Aorta (tissue), 5 donors: ENCODE results near the gene ARHGEF10L. TPM values are rescaled to one million over a fixed set of nuclear protein-coding genes. Genes with fewer than 3 reads are reported as not detected.

Experiments used
- ATAC-seq: fragments of 200-7000 bp; cut with Tn5 transposase; one replicate; pipeline ENCODE4 v1.9.1; 2022; ENCODE audit warnings: moderate library complexity; ENCODE audit not compliant: low FRiP score
- DNase-seq, 2 donors: peaks; one replicate each; pipeline ENCODE4 v3.0.0-alpha.2; 2020
- H3K27ac ChIP-seq, 2 donors: one replicate each; pipeline ENCODE4 v1.5.1; 2013; ENCODE audit warnings: low read length in 2 of 2, mild to moderate bottlenecking in 2 of 2, moderate library complexity in 2 of 2, control low read depth in 1 of 2, inconsistent platforms in 1 of 2, low read depth in 1 of 2
- H3K27me3 ChIP-seq, 2 donors: one replicate each; pipeline ENCODE4 v1.6.1; 2013; ENCODE audit warnings: control low read depth in 1 of 2, low read length in 1 of 2, mild to moderate bottlenecking in 1 of 2, moderate library complexity in 1 of 2; ENCODE audit not compliant: insufficient read depth in 2 of 2, control insufficient read depth in 1 of 2
- H3K36me3 ChIP-seq, 2 donors: one replicate each; pipeline ENCODE4 v1.6.1; 2013; ENCODE audit warnings: control low read depth in 1 of 2, low read length in 1 of 2, mild to moderate bottlenecking in 1 of 2; ENCODE audit not compliant: insufficient read depth in 2 of 2, control insufficient read depth in 1 of 2
- H3K4me1 ChIP-seq, 2 donors: one replicate each; pipeline ENCODE4 v1.6.1; 2013; ENCODE audit warnings: low read length in 2 of 2, control low read depth in 1 of 2, mild to moderate bottlenecking in 1 of 2, moderate library complexity in 1 of 2; ENCODE audit not compliant: insufficient read depth in 2 of 2, control insufficient read depth in 1 of 2
- H3K4me3 ChIP-seq, 2 donors: one replicate each; pipeline ENCODE4 v1.5.1; 2013; ENCODE audit warnings: low read length in 2 of 2, control low read depth in 1 of 2, mild to moderate bottlenecking in 1 of 2
- H3K9me3 ChIP-seq: one replicate; pipeline ENCODE4 v1.6.1; 2013; ENCODE audit warnings: mild to moderate bottlenecking, low read length; ENCODE audit not compliant: control insufficient read depth
- WGBS, 2 donors: extraction: QIAGEN DNeasy Blood & Tissue Kit; methylation state at CpG; one replicate each; pipeline ENCODE4 v1.1.7; 2013; 5-methylcytosine and 5-hydroxymethylcytosine counted together
- intact Hi-C, 2 donors: fragments of 100-400 bp; cut with DNase I; formaldehyde crosslinking; loops; one replicate each; pipeline versions ENCODE4 v1.14.2 to v1.15.0; 2022
- polyA plus RNA-seq, 2 donors: library from polyadenylated mRNA; stranded (reverse); fragments of 200-250 nt; gene quantifications; one replicate each; pipeline ENCODE4 v1.2.3, GENCODE V29; 2013
- total RNA-seq, 2 donors: library from RNA; stranded (reverse); fragmentation: NEBNext Ultra II Directional; extraction: Animal tissue kit (Norgen Biotek cat#: 25700); gene quantifications; one replicate each; pipeline ENCODE4 v1.2.1, GENCODE V29; 2021
- donor health status: healthy with polysubstance abuse.
- donor health status: Bipolar disorder and iron deficiency.
- donor health status: DM: no; HTN: no; CAD: no.
- donor health status: DM: no; HTN: no; CAD: no.
- donor health status: DM: yes; HTN: yes; CAD: no.

The ARHGEF10L gene
- total and polyA plus RNA-seq, 4 donors = 24.0 to 190 (median 133) TPM

DNA sequence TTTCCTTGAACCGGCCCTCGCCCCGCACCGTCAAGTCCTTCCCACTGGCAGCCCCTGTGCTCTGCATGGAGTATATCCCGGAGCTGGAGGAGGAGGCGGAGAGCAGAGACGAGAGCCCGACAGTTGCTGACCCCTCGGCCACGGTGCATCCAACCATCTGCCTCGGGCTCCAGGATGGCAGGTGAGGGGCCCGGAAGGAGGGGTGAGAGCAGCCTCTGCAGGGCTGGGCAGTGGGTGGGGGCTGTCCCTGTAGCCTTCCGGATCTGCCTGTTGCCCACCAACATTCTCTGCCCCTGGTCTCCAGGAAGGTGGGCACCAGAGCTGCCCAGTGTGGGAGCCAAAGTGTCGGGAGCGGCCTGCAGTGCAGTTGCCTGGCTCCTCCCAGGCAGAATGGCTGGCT is 116.4 kb downstream of the ARHGEF10L start:
- Histone ChIP-seq H3K27ac (peak overlapping the region in 1 of 2 donors; percentile 6), H3K27me3 (no peaks in the 10 kb centered on the region), H3K4me1 (no peaks in the 10 kb centered on the region), H3K4me3 (no peak overlapping the region), H3K9me3 (no peaks in the 10 kb centered on the region), H3K36me3 (peaks cover 0 to 29% of the 10 kb centered on the region in 2 donors)
- 83 to 89% methylated on average over 15 of the region's 15 CpGs for WGBS, 2 donors
- DNase-seq (no peak), ATAC-seq (no peak)
- intact Hi-C loops = loop anchor here in 1 of 2 donors (10.0 kb wide), 1 partner anchor 449 kb away; the partner anchor contains the start of gene IGSF21

DNA sequence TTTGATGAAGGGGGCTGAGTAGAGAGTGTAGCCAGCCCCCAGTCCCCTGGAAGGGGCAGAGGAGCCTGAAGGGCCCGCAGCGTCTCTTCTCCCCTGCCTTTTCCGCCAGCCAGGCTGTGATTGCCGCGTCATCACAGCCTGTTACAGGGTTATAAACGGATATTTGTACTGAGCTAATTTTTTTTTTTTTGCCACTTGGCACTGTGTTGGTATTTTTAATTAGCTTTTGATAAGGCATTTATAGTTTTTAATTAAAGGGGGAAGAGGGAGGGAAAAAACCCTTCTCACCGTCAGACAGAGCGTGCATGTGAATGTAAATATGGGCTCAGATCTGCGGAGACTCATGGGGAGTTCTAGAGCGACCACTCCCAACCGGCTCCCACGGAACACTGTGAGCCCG is 117.9 kb downstream of the ARHGEF10L start:
- Histone ChIP-seq H3K27me3 (no peaks in the 10 kb centered on the region), H3K36me3 (peaks cover 0 to 29% of the 10 kb centered on the region in 2 donors), H3K9me3 (no peaks in the 10 kb centered on the region), H3K4me1 (no peaks in the 10 kb centered on the region), H3K27ac (no peak overlapping the region), H3K4me3 (no peak overlapping the region)
- intact Hi-C loops = loop anchor here in 1 of 2 donors (10.0 kb wide), 1 partner anchor 447 kb away; the partner anchor contains the start of gene IGSF21
- no peak for ATAC-seq
- 79 to 82% methylated on average over 13 of the region's 13 CpGs for WGBS, 2 donors
- no peak for DNase-seq

DNA sequence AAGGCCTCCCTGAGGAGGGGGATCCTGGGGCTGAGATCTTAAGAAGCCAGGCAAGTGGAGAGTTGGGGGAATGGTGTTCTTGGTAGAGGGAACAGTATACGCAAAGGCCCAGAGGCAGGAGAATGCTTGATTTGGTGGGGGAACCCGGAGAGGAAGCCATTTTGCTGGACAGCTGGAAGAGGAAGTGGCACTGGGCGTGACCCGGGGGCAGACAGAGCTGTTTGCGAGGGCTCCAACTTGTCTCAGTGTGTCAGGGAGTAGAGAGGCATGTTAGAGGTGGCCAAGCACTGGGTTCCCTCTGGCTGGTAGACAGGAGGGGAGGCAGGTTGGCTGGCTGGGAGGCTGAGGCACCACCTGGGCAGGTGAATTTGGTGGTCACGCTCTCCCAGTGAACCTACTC is 119.3 kb downstream of the ARHGEF10L start:
- peaks cover 0 to 28% of the 10 kb centered on the region in 2 donors for H3K36me3 ChIP-seq
- 84 to 89% methylated on average over 5 to 6 of the region's 6 CpGs for WGBS, 2 donors
- DNase-seq (no peak), ATAC-seq (no peak)
- H3K9me3 ChIP-seq = no peaks in the 10 kb centered on the region
- no peaks in the 10 kb centered on the region for H3K27me3 ChIP-seq
- intact Hi-C loops = loop anchor here in 1 of 2 donors (10.0 kb wide), 1 partner anchor 446 kb away; the partner anchor contains the start of gene IGSF21
- H3K4me1 ChIP-seq = no peaks in the 10 kb centered on the region
- no peak overlapping the region for H3K27ac ChIP-seq
- no peak overlapping the region for H3K4me3 ChIP-seq

DNA sequence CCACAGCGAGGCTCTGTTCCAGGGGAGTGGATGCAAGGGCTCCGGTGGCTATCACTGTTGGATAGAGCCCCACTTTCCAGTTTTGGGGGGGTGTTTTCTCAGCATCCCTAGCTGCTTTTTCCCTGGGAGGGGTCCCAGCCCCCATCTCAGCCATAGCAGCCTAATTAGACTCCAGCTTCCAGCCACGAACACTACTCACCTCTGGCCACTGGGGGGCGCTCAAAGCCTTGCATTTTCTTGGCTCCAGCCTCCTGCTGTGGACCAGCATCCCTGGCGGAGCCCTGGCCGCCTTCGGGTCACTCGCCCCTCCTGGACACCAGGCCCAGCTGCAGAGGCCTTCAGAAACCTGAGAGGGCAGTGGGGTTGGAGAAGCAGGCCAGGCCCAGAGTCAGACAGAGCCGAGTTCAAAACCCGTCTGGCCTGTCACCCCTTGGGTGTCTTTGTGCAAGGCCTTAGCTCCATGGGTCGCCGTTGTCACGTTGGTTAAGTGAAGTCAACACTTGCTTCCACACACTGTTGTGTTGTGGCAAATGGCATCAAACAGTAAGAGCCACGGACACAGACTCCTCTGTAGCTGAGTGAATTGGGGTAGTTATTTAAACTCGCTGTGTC is 122.2 kb downstream of the ARHGEF10L start:
- H3K4me3 ChIP-seq = no peak overlapping the region
- WGBS, 2 donors = 48 to 49% methylated on average over 15 of the region's 15 CpGs
- no peaks in the 10 kb centered on the region for H3K27me3 ChIP-seq
- no peaks in the 10 kb centered on the region for H3K9me3 ChIP-seq
- DNase-seq (peak; percentile 77 to 89), ATAC-seq (peak; percentile 34)
- H3K27ac ChIP-seq = no peak overlapping the region
- intact Hi-C loops = loop anchor here in 1 of 2 donors (10.0 kb wide), 2 partner anchors 227 to 433 kb away; partner anchors contain the start of gene RCC2
- no peaks in the 10 kb centered on the region for H3K4me1 ChIP-seq
- peaks cover 0 to 21% of the 10 kb centered on the region in 2 donors for H3K36me3 ChIP-seq

DNA sequence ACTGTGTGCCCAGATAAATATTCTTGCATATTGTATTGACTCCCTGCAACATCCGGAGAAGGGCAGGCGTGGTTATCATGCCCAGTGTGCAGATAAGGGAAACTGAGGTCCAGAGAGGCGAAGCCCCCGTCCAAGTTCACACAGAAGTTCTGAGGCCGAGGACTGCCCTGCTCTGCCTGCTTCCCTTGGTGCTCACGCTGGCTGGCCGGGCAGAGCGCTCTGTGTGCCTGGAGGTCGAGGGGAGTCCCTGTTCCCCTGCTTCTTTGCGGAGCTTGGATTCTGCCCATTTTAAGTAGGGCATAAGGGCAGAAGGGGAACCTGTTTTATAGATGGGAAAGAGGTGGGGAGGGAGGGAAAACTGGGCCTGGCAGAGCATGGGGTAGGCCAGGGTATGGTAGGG is 122.8 kb downstream of the ARHGEF10L start:
- H3K27ac ChIP-seq = no peak overlapping the region
- 79 to 81% methylated on average over 10 of the region's 10 CpGs for WGBS, 2 donors

DNA sequence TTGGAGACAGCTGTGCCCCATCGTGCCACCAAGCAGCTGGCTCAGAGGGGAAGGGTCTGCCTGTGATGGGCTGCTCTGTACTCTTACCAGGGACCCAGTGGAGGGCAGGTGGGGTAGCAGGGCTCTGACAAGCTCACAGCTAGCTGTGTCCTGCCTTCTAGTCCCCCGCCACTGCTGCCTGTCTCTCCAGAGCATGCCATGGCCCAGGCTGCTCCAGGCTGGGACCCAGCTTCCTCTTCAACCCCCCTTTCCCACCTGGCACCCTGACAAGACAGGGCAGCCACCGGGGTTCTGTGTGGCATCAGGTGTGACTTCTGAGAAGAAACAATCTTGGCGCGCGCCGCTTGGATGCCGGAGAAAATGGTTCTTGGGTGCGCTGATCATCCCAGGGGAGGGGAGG is 123.3 kb downstream of the ARHGEF10L start:
- WGBS, 2 donors = 78% methylated on average over 9 of the region's 9 CpGs
- peak overlapping the region in 1 of 2 donors; percentile 7 for H3K27ac ChIP-seq
- peaks cover 0 to 17% of the 10 kb centered on the region in 2 donors for H3K36me3 ChIP-seq

More for the DNA sequence above, 122.8 kb downstream of the ARHGEF10L start:
- Histone ChIP-seq H3K27me3 (no peaks in the 10 kb centered on the region), H3K4me3 (no peak overlapping the region), H3K36me3 (peaks cover 0 to 18% of the 10 kb centered on the region in 2 donors), H3K4me1 (no peaks in the 10 kb centered on the region), H3K9me3 (no peaks in the 10 kb centered on the region)
- ATAC-seq (no peak), DNase-seq (no peak)
- intact Hi-C loops = loop anchor here in 1 of 2 donors (10.0 kb wide), 2 partner anchors 227 to 433 kb away; partner anchors contain the start of gene RCC2

DNA sequence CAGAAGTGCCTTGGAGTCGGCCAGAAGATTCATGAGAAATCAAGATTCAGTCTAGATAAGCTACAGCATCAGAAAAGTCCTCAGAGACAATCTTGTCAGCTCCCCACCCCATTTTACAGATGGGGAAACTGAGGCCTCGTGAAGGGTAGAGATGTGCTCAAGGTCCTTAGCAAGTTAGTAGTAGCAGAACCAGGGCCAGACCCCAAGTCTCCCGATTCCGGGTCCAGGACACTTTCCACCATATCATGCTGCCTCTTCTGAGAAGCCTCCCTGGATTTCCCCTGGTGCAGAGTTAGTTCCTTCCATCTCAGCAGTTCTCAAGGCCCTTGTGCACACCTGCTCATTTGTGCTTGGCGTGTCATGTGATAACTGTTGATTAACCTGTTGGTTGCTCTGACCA is 124.1 kb downstream of the ARHGEF10L start:
- no peaks in the 10 kb centered on the region for H3K9me3 ChIP-seq
- peaks cover 0 to 10% of the 10 kb centered on the region in 2 donors for H3K36me3 ChIP-seq
- H3K4me3 ChIP-seq = no peak overlapping the region
- no peaks in the 10 kb centered on the region for H3K27me3 ChIP-seq
- ATAC-seq (no peak), DNase-seq (no peak)
- no peak overlapping the region for H3K27ac ChIP-seq
- 81 to 88% methylated on average over 5 of the region's 5 CpGs for WGBS, 2 donors
- no peaks in the 10 kb centered on the region for H3K4me1 ChIP-seq
- intact Hi-C loops = loop anchor here in 1 of 2 donors (10.0 kb wide), 2 partner anchors 229 to 431 kb away; partner anchors contain the start of gene RCC2

More for the DNA sequence above, 123.3 kb downstream of the ARHGEF10L start:
- intact Hi-C loops = loop anchor here in 1 of 2 donors (10.0 kb wide), 2 partner anchors 228 to 432 kb away; partner anchors contain the start of gene RCC2
- DNase-seq = no peak
- no peak overlapping the region for H3K4me3 ChIP-seq
- H3K4me1 ChIP-seq = no peaks in the 10 kb centered on the region
- no peaks in the 10 kb centered on the region for H3K27me3 ChIP-seq
- no peaks in the 10 kb centered on the region for H3K9me3 ChIP-seq
- ATAC-seq = no peak

DNA sequence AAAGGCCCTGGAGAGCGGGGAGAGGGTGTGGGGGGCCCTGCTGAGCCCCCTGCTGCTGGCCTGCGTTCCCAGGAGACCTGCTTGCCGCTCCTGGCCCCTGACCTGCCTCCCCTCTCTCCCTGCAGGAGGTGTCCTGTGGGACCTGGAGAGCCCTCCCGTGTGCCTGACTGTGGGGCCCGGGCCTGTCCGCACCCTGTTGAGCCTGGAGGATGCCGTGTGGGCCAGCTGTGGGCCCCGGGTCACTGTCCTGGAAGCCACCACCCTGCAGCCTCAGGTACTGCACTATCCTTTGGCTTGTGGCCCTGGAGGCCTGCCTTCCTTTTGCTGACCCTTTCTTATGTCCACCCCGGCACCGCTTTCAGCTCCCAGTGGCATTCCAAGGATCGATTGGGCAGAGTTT is 124.8 kb downstream of the ARHGEF10L start:
- 79 to 84% methylated on average over 6 to 11 of the region's 11 CpGs for WGBS, 2 donors
- peaks cover 0 to 9% of the 10 kb centered on the region in 2 donors for H3K36me3 ChIP-seq
- ATAC-seq (no peak), DNase-seq (no peak)
- H3K27me3 ChIP-seq = no peaks in the 10 kb centered on the region
- H3K4me3 ChIP-seq = no peak overlapping the region
- no peaks in the 10 kb centered on the region for H3K4me1 ChIP-seq
- intact Hi-C loops = loop anchor here in 1 of 2 donors (10.0 kb wide), 2 partner anchors 230 to 430 kb away; partner anchors contain the start of gene RCC2
- H3K27ac ChIP-seq = peak overlapping the region in 1 of 2 donors; percentile 4
- H3K9me3 ChIP-seq = no peaks in the 10 kb centered on the region
